BJ (cell line): ENCODE results near the gene ATP6V1C2. TPM values are rescaled to one million over a fixed set of nuclear protein-coding genes. Genes with fewer than 3 reads are reported as not detected.

Experiments
- CTCF ChIA-PET: fragments of 350-600 bp; formaldehyde crosslinking; extraction: SDS; loops from one replicate; lab custom pipeline; 2021; ENCODE audit warnings: antibody characterized with exemption, inconsistent platforms; lab: Yijun Ruan, JAX
- POLR2A ChIA-PET: fragments of 300-600 bp; sonication (Branson Sonifier 250); formaldehyde crosslinking; extraction: SDS; loops from one replicate; lab custom pipeline; 2021; ENCODE audit warnings: antibody characterized with exemption; lab: Charles Lee
- DNase-seq: peaks from one replicate; pipeline ENCODE4 v3.0.0-alpha.2; 2011; ENCODE audit warnings: low read depth
- H3K27me3 ChIP-seq: 2 replicates; pipeline ENCODE4 v1.6.0; 2011; ENCODE audit warnings: low read length; ENCODE audit not compliant: control insufficient read depth, insufficient read depth
- H3K36me3 ChIP-seq: 2 replicates; pipeline ENCODE4 v1.5.1; 2011; ENCODE audit warnings: low read length; ENCODE audit not compliant: control insufficient read depth, insufficient read depth
- H3K4me3 ChIP-seq: 2 replicates; pipeline ENCODE4 v1.5.1; 2011; ENCODE audit warnings: low read depth, mild to moderate bottlenecking, control low read depth, low read length
- polyA plus RNA-seq: library from polyadenylated mRNA; depleted of rRNA; stranded (reverse); fragments of >200 nt; gene quantifications from 2 replicates; pipeline ENCODE4 v1.2.3, GENCODE V29; 2011
- TF ChIP-seq, protein P1 (sequence below): IDR thresholded peaks from 2 replicates; pipeline ENCODE4 v1.5.1; 2011; ENCODE audit warnings: low read depth, mild to moderate bottlenecking, control low read depth, inconsistent platforms, low read length, moderate library complexity; ENCODE audit not compliant: insufficient read depth

Gene ATP6V1C2
- polyA plus RNA-seq, 1 experiment: 0.04 TPM

DNA sequence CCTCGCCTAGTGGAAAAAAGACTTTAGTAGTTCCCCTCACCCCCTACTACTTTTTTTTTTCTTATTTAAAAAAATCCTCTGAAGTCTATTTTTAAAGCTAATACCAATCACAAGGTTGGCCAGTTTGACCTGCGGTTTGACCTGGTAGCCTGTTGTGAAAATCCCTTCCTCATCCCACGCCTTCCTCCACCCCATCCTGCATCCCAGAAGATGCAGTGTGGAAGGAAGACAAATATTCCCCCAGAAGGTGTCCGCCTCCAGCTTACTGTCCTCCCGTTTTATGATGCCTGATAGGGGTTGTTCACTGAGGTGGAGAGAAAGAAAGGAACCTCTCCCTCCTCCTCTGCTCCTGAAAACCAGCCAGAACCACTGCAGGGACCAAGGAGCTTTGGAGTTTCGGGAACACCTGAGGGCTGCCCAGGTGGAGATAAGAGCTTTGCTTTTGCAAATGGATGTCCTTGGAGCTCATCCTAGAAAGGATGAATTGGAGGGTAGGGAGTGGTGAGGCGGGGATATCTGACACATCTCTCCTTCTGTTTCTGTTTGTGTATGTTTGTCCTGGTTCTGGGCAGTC lies 909 bp downstream of the ATP6V1C2 start:
- TF ChIP-seq, protein P1, sequence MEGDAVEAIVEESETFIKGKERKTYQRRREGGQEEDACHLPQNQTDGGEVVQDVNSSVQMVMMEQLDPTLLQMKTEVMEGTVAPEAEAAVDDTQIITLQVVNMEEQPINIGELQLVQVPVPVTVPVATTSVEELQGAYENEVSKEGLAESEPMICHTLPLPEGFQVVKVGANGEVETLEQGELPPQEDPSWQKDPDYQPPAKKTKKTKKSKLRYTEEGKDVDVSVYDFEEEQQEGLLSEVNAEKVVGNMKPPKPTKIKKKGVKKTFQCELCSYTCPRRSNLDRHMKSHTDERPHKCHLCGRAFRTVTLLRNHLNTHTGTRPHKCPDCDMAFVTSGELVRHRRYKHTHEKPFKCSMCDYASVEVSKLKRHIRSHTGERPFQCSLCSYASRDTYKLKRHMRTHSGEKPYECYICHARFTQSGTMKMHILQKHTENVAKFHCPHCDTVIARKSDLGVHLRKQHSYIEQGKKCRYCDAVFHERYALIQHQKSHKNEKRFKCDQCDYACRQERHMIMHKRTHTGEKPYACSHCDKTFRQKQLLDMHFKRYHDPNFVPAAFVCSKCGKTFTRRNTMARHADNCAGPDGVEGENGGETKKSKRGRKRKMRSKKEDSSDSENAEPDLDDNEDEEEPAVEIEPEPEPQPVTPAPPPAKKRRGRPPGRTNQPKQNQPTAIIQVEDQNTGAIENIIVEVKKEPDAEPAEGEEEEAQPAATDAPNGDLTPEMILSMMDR: no peak
- CTCF ChIA-PET: no interaction called here
- Histone ChIP-seq H3K4me3 (no peak overlapping the region), H3K36me3 (no peaks in the 10 kb centered on the region), H3K27me3 (peaks cover 35% of the 10 kb centered on the region)
- no peak for DNase-seq
- POLR2A ChIA-PET: no interaction called here

DNA sequence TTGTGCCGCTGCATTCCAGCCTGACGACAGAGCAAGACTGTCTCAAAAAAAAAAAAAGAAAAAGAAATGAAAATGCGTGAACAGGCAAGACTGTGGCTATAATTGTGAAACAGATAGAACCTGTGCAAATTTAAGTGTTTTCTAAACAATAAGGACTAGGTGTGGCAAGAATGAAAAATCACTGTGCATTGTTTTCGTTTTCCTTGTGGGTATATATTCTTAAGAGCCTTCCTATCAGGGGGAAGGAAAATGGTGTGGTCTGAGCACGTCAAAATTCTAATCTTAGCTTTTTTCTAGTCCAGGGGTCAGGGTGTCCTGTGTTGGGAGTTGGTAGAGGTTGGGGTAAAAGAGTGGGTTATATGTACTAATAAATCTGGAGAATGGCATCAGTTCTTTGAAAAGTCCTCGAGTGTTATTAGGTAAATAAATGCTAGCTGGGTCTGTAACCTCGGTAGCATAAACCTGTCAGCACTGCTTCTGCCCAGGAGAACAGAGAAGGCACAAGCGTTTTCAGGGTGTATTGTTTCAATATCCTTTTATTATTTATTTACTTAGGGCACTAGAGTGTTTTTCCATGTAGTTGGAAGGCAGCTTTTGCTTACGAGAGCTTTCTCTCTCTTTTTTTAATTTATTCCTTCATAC lies 11.6 kb downstream of the ATP6V1C2 start:
- DNase-seq: no peak
- H3K27me3 ChIP-seq: peaks cover 8% of the 10 kb centered on the region
- POLR2A ChIA-PET: no interaction called here
- CTCF ChIA-PET: no interaction called here
- no peaks in the 10 kb centered on the region for H3K36me3 ChIP-seq
- H3K4me3 ChIP-seq: no peak overlapping the region
- TF ChIP-seq, protein P1: no peak

DNA sequence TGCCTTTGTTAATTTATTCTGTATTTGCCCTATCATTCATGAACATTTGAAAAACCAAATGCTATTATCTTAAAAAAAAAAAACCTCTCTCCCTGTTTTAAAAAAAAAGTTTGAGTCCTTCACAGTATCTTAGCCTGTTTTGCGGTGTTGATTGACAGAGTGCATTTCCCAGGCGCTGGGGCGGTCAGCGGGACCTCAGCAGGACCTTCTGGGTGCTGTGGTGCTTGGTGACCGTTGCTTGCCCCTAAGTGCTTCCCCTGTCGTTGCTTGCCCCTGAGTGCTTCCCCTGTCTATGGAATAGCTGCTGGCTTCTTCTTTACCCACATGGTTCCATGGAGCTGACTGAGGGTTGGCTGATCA lies 12.1 kb downstream of the ATP6V1C2 start:
- H3K4me3 ChIP-seq: no peak overlapping the region
- ChIA-PET CTCF (no interaction called here), POLR2A (no interaction called here)
- TF ChIP-seq, protein P1: no peak
- H3K27me3 ChIP-seq: peaks cover 8% of the 10 kb centered on the region
- H3K36me3 ChIP-seq: no peaks in the 10 kb centered on the region
- DNase-seq: no peak

DNA sequence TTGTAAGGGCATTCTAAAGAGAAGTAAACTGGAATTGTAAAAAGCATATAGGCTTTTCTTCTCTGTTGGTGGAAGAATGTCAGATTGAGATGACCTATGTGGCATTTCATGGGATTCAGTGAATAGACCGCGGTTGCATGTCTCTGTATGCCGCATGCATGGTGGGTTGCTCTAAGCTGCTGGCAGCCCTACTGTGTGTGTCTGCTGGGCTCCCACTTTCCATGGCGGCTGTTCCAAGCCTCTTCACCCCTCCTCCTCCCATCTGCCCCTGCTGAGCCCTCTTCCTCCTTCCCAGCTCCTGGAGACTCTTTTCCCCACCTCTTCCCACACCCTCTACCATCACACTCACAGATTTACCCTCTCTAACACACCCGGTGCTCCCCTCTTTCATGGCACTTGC lies 12.6 kb downstream of the ATP6V1C2 start:
- H3K4me3 ChIP-seq: no peak overlapping the region
- H3K36me3 ChIP-seq: no peaks in the 10 kb centered on the region
- TF ChIP-seq, protein P1: no peak
- peaks cover 10% of the 10 kb centered on the region for H3K27me3 ChIP-seq
- ChIA-PET CTCF (no interaction called here), POLR2A (no interaction called here)
- no peak for DNase-seq

DNA sequence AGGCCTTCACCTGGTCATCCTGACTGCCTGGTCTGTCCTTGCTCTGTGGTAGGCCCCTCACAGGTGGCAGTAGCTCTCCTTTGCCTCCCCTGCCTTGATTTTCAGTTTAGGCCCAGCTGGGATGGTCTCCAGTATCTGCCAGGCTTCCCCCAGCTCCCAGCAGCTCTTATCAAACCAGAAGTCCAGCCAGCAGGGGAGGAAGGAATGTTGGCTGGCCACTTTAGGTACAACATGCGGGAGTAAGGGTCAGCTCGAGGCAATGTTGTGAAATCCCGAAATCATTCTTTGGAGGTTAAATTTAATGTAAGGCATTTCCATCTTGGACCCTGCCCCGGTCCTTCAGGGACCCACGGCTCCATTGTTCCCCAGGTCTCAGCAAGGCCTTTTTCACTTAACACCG lies 16.8 kb downstream of the ATP6V1C2 start:
- no peak overlapping the region for H3K4me3 ChIP-seq
- CTCF ChIA-PET: no interaction called here

More for the DNA sequence above, 16.8 kb downstream of the ATP6V1C2 start:
- DNase-seq: no peak
- POLR2A ChIA-PET: no interaction called here
- peaks cover 10% of the 10 kb centered on the region for H3K27me3 ChIP-seq
- TF ChIP-seq, protein P1: no peak
- no peaks in the 10 kb centered on the region for H3K36me3 ChIP-seq
